ENCODE data around the gene RASL11A. TPM values are rescaled to one million over a fixed set of nuclear protein-coding genes. Genes with fewer than 3 reads are reported as not detected.

RASL11A gene
- total and polyA plus RNA-seq, 2 of the 8 experiments (the other 6 are each of a cell fraction or from before 2014, with no cell fraction given): 2.9 to 6.8 TPM

Small RNA genes lying within 50 kb of the gene (small RNA-seq; reads per million reads assigned to genes)
- gene SNORA27 (ENCODE audit: insufficient read depth) (not detected), gene SNORD102 (ENCODE audit: insufficient read depth) (not detected)

Other genes starting within 250 kb of the RASL11A start
- 27.6 and 30.0 TPM in 2 replicates for gene USP12, start 99.0 kb upstream of the RASL11A start, total RNA-seq (2021; fragmentation: NEBNext Ultra II Directional; extraction: Animal tissue kit (Norgen Biotek cat#: 25700))
- 2.8 and 4.0 TPM in 2 replicates for gene USP12, start 99.0 kb upstream of the RASL11A start, polyA plus RNA-seq (2011; rRNA removed)
- gene RPL21, start 19.3 kb upstream of the RASL11A start, total RNA-seq (2021; fragmentation: NEBNext Ultra II Directional; extraction: Animal tissue kit (Norgen Biotek cat#: 25700)): 1,233 and 1,283 TPM in 2 replicates
- 329 and 624 TPM in 2 replicates for gene RPL21, start 19.3 kb upstream of the RASL11A start, polyA plus RNA-seq (2011; rRNA removed)
- 92.3 and 96.5 TPM in 2 replicates for gene GTF3A, start 153.8 kb downstream of the RASL11A start, total RNA-seq (2021; fragmentation: NEBNext Ultra II Directional; extraction: Animal tissue kit (Norgen Biotek cat#: 25700))
- 41.6 and 49.9 TPM in 2 replicates for gene GTF3A, start 153.8 kb downstream of the RASL11A start, polyA plus RNA-seq (2011; rRNA removed)
- 32.2 and 36.4 TPM in 2 replicates for gene MTIF3, start 179.7 kb downstream of the RASL11A start, total RNA-seq (2021; fragmentation: NEBNext Ultra II Directional; extraction: Animal tissue kit (Norgen Biotek cat#: 25700))
- 19.8 and 29.4 TPM in 2 replicates for gene MTIF3, start 179.7 kb downstream of the RASL11A start, polyA plus RNA-seq (2011; rRNA removed)

Data from H1 (cell line).